Lung (tissue), 12 donors: Measurements from ENCODE around the gene NLRX1. TPM values are rescaled to one million over a fixed set of nuclear protein-coding genes. Genes with fewer than 3 reads are reported as not detected.

Source experiments
- ATAC-seq: fragments of 200-7000 bp; cut with Tn5 transposase; one replicate; pipeline ENCODE4 v1.9.1; 2020; ENCODE audit warnings: moderate number of reproducible peaks; ENCODE audit not compliant: insufficient read depth, low FRiP score
- DNase-seq, 3 donors: peaks; one replicate each; pipeline ENCODE4 v3.0.0-alpha.2; 2013 to 2017
- H3K27ac ChIP-seq, 2 donors: one replicate each; pipeline ENCODE4 v1.5.1; 2013; ENCODE audit warnings: mild to moderate bottlenecking in 2 of 2, moderate library complexity in 2 of 2, control low read depth in 1 of 2, inconsistent platforms in 1 of 2, low read depth in 1 of 2, low read length in 1 of 2
- H3K27me3 ChIP-seq, 3 donors: one replicate each; pipeline ENCODE4 v1.5.1; 2013; ENCODE audit warnings: low read length in 2 of 3; ENCODE audit not compliant: control insufficient read depth in 3 of 3, insufficient read depth in 3 of 3
- H3K36me3 ChIP-seq, 4 donors: one replicate each; pipeline ENCODE4 v1.5.1; 2013; ENCODE audit warnings: low read length in 4 of 4, mild to moderate bottlenecking in 1 of 4, moderate library complexity in 1 of 4; ENCODE audit not compliant: control insufficient read depth in 4 of 4, insufficient read depth in 4 of 4
- H3K4me1 ChIP-seq, 5 donors: one replicate each; pipeline ENCODE4 v1.5.1; 2013; ENCODE audit warnings: low read length in 5 of 5, mild to moderate bottlenecking in 2 of 5, moderate library complexity in 1 of 5; ENCODE audit not compliant: control insufficient read depth in 5 of 5, insufficient read depth in 5 of 5
- H3K4me3 ChIP-seq: one replicate; pipeline ENCODE4 v1.5.1; 2013; ENCODE audit warnings: mild to moderate bottlenecking, control low read depth, moderate library complexity
- H3K9ac ChIP-seq, 2 donors: one replicate each; pipeline ENCODE4 v1.5.1; 2013; ENCODE audit warnings: low read length in 2 of 2, control low read depth in 1 of 2; ENCODE audit not compliant: insufficient read depth in 1 of 2
- H3K9me3 ChIP-seq, 4 donors: one replicate each; pipeline ENCODE4 v1.5.1; 2013; ENCODE audit warnings: low read length in 3 of 4, mild to moderate bottlenecking in 1 of 4, moderate library complexity in 1 of 4; ENCODE audit not compliant: control insufficient read depth in 4 of 4, insufficient read depth in 3 of 4
- CTCF ChIP-seq: IDR thresholded peaks from 2 replicates; pipeline ENCODE4 v1.5.1; 2012; ENCODE audit warnings: mild to moderate bottlenecking; ENCODE audit errors: control extremely low read depth, extremely low read depth
- WGBS, 2 donors: extraction: QIAGEN DNeasy Blood & Tissue Kit; methylation state at CpG; one replicate each; pipeline ENCODE4 v1.1.7; 2013; 5-methylcytosine and 5-hydroxymethylcytosine counted together
- polyA plus RNA-seq, 2 donors: library from polyadenylated mRNA; stranded (reverse); fragments of 200-250 nt; gene quantifications; one replicate each; pipeline ENCODE4 v1.2.1, GENCODE V29; 2013
- total RNA-seq, 2 donors: library from RNA; depleted of rRNA in 1 of 2; stranded (reverse); fragments of >200 nt in 1 of 2; gene quantifications; one replicate each; pipeline ENCODE4 v1.2.1, GENCODE V29; 2014 to 2021
- donor health status: control.
- donor health status: control.
- donor health status: Bipolar disorder and iron deficiency.
- donor health status: healthy.
- donor health status: DM: yes; HTN: yes; CAD: no.

The NLRX1 gene
- total and polyA plus RNA-seq, 4 donors, result 5.1 to 22.6 (median 11.6) TPM

GRCh38 chr11:119178166-119178680 lies 9.7 kb downstream of the NLRX1 start:
- ATAC-seq, result no peak
- no peak for DNase-seq
- Histone ChIP-seq H3K9ac (no peak overlapping the region), H3K36me3 (peaks cover 0 to 37% (median 23%) of the 10 kb centered on the region in 4 donors), H3K9me3 (no peaks in the 10 kb centered on the region), H3K27ac (no peak overlapping the region), H3K27me3 (no peaks in the 10 kb centered on the region), H3K4me1 (no peaks in the 10 kb centered on the region), H3K4me3 (no peak overlapping the region)
- 51 to 60% methylated on average over 4 of the region's 4 CpGs for WGBS, 2 donors
- TF ChIP-seq CTCF, result no peak

GRCh38 chr11:119179342-119179741 lies 10.8 kb downstream of the NLRX1 start:
- Histone ChIP-seq H3K36me3 (peaks cover 0 to 34% (median 23%) of the 10 kb centered on the region in 4 donors), H3K9ac (no peak overlapping the region), H3K4me3 (no peak overlapping the region), H3K27ac (no peak overlapping the region), H3K4me1 (no peaks in the 10 kb centered on the region), H3K27me3 (no peaks in the 10 kb centered on the region), H3K9me3 (no peaks in the 10 kb centered on the region)
- WGBS, 2 donors, result 95 to 96% methylated on average over 6 of the region's 6 CpGs
- TF ChIP-seq CTCF, result no peak
- DNase-seq (no peak), ATAC-seq (no peak)

GRCh38 chr11:119179983-119180382 lies 11.5 kb downstream of the NLRX1 start:
- Histone ChIP-seq H3K27me3 (no peaks in the 10 kb centered on the region), H3K4me3 (no peak overlapping the region), H3K9ac (no peak overlapping the region), H3K9me3 (no peaks in the 10 kb centered on the region), H3K36me3 (peaks cover 0 to 28% (median 21%) of the 10 kb centered on the region in 4 donors), H3K27ac (no peak overlapping the region), H3K4me1 (no peaks in the 10 kb centered on the region)
- no peak for TF ChIP-seq CTCF
- no peak for ATAC-seq
- WGBS, 2 donors, result 91% methylated on average over 10 of the region's 10 CpGs
- no peak for DNase-seq
